ENCODE results near the gene PGP.
"Not testable (repeated sequence)": the region's sequence is repeated elsewhere in the genome, so short reads cannot be mapped to it uniquely, and the experiment has no call there.

The PGP gene

GRCh38 chr16:2213817-2214718 is 572 bp downstream of the PGP start:
- DNase-seq, result no peak

- no peak for DNase-seq
Observed at GRCh38 chr16:2212362-2213324, 2.0 kb downstream of the PGP start.

GRCh38 chr16:2211923-2212347 is 2.7 kb downstream of the PGP start:
- DNase-seq, result no peak

GRCh38 chr16:2210386-2211365 is 4.0 kb downstream of the PGP start, which contains the start of gene BRICD5:
TSS of gene BRICD5 (minus strand) at chr16:2210863. CDS start at chr16:2210833, 30 bp downstream.
- DNase-seq, result no peak

DNA sequence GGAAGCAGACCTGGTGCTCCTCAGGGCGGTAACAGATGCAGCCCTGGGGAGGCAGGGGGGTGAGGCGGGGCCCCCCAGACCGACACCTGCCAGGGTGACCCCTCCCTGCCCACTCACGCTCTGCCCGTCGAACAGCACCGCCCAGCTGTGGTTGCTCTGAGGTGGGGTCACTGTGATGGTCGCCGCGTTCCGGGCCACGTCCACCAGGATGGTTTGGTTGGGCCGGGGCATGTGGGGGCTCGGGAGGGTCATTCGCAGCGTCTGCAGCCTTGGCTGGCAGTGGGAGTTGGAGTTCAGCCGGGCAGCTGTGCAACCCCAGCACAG is 4.7 kb downstream of the PGP start:
- no peak for DNase-seq

GRCh38 chr16:2209258-2210008 is 5.2 kb downstream of the PGP start:
- DNase-seq, result no peak

GRCh38 chr16:2208772-2209171 is 5.9 kb downstream of the PGP start:
- DNase-seq, result no peak

DNA sequence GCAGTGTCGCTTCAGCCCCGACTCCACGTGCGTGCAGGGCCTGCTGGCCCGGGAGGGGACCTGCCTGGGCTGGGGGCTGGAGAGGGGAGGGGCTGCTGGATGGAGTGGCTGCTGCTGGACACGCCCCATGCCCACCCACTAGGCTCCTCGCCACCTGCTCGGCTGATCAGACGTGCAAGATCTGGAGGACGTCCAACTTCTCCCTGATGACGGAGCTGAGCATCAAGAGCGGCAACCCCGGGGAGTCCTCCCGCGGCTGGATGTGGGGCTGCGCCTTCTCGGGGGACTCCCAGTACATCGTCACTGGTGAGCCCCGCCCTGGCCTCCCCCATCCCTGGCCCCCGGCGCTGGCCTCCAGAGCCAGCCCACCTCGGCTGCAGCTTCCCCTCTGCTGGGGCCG is 6.3 kb downstream of the PGP start:
- peak; percentile 93 for DNase-seq

DNA sequence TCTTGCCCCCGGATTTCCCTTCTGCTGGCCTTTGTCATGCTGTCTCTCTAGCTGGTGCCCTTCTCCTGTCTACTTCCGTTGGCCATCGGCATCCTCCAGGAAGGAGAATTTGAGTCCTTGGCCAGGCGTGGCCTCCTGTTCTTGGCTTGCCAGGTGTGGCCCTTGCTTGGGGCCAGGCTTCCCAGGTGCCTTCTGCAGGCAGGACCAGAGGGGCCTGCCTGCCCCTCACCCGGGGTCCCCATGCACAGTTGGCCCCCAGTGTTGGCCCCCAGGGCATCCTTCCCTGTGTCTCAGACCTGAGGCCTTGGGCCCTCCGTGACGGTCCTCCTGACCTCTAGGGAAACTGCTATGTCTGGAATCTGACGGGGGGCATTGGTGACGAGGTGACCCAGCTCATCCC is 6.8 kb downstream of the PGP start:
- DNase-seq, result no peak

- DNase-seq, result peak; percentile 52
Observed at GRCh38 chr16:2206780-2207433, 7.7 kb downstream of the PGP start.

DNA sequence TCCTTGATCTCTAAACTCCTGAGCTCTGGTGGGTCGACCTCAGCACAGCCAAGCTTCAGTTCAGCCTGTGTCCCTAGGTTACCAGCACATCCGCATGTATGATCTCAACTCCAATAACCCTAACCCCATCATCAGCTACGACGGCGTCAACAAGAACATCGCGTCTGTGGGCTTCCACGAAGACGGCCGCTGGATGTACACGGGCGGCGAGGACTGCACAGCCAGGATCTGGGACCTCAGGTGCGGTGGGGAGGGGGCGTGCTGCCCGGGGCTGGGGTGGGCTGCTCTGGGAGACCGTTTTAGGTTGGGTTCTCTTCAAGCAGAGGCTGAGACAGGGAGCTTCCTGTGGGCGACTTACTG is 8.2 kb downstream of the PGP start:
- no peak for DNase-seq

GRCh38 chr16:2205967-2206313 is 8.7 kb downstream of the PGP start:
- DNase-seq, result no peak

GRCh38 chr16:2205104-2205966 is 9.3 kb downstream of the PGP start, which contains the start of gene MLST8:
TSS of gene MLST8 (plus strand) at chr16:2205454. CDS start at chr16:2206086, 632 bp downstream.
- DNase-seq, result peak; percentile 80

DNA sequence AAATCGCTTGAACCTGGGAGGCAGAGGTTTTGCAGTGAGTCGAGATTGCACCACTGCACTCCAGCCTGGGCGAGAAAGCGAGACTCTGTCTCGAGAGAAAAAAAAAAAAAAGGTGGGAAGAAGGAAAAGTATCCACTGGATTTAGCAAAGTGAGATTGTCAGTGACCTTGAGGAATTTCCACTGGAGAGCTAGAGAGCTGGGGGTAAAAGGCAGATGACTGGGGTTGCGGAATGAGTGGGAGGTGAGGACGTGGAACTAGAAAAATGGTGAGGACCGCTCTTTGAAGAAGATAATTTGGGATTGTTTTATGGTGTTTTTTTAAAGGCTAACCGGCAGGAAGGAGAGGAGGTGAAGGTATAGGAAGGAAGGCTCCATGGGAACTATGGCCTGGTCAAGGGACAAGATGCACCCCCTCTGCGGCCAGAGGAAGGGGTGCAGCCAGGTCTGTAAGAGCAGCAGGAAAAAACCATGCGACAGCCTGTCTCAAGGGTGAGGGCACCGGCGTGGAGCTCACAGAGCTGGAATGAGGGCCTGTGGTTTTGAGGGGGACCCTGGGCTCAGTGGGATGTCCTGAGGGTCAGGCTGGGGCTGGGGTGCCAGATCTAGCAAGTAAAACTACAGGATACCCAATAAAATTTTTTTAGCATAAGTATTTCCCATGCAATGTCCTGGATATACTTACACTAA is 10.1 kb downstream of the PGP start:
- no peak for DNase-seq

DNA sequence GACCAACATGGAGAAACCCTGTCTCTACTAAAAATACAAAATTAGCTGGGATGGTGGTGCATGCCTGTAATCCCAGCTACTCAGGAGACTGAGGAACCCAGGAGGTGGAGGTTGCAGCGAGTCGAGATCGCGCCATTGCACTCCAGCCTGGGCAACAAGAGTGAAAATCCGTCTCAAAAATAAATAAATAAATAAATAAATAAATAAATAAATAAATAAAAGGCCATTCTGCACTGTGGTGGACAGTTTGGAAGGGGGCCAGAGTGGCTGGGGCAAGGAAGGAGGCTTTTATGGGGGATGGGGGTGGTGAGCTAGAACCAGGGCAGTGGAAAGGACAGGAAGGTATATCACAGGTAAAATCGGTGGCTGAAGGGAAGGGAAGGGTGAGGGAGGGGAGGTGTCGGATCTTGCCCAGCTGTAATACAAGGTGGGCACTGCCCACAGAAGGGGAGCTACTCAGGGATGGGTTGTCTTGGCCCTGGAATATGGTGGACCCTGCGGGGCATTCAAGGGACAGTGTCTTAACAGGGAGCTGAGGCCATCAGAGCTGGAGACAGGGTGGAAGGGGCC is 11.4 kb downstream of the PGP start:
- not testable (repeated sequence) for DNase-seq

DNA sequence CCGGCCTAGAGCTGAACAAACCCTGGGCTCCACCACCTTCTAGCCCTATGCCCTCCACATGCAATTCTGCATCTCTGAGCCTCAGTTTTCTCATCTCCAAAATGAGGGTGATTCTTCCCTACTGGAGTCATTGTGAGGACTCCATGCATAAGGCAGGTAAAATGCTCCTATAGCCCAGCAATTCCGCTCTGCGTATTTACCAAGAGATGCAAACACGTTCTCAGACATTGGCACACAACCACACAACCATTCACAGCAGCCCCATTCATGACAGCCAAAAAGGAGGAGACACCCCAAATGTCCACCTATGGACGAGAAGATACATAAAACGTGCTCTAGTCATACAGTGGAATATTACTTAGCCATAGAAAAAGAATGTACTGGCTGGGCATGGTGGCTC is 14.3 kb downstream of the PGP start:
- DNase-seq, result no peak

DNA sequence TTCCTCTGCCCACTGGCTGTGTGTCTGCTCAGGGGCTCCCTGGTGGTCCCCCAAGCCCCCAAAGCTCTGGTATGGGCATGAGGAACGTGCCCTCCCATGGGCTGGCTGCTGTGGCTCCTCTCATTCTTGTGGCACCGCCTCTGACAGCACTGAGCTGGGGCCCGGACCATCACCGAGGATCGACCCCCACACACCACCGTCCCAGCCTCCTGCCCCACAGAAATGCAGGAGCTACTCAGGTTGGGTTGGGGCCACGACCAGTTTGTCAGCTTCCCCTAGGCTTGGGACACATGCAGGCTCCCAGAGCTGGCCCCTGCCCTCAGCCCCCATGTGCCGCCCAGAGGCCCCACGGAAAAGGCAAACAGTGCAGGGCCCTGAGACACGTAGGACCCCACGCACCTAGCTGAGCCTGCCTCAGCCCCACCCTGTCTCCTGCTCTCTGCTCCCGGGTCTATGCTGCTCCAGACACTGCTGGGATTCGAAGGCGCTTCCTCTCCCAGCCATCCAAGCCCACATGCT is 15.0 kb downstream of the PGP start:
- DNase-seq, result no peak

GRCh38 chr16:2199095-2199494 is 15.5 kb downstream of the PGP start:
- DNase-seq, result no peak

- DNase-seq, result no peak
Observed at GRCh38 chr16:2198283-2198682, 16.4 kb downstream of the PGP start.

Data from COR-L47 (cell line).